Mononuclear cell (primary cell): ENCODE data around the gene SVIL. TPM values are rescaled to one million over a fixed set of nuclear protein-coding genes. Genes with fewer than 3 reads are reported as not detected.

ENCODE experiments used
- H3K27me3 ChIP-seq: 2 replicates; pipeline ENCODE4 v1.6.0; 2011; ENCODE audit warnings: low read length, control low read depth; ENCODE audit not compliant: insufficient read depth
- H3K4me1 ChIP-seq: 2 replicates; pipeline ENCODE4 v1.5.1; 2011; ENCODE audit warnings: mild to moderate bottlenecking, low read length, control low read depth; ENCODE audit not compliant: insufficient read depth
- H3K4me3 ChIP-seq: 2 replicates; pipeline ENCODE4 v1.5.1; 2011; ENCODE audit warnings: mild to moderate bottlenecking, low read length, moderate library complexity
- H3K9me3 ChIP-seq: 2 replicates; pipeline ENCODE4 v1.5.1; 2011; ENCODE audit warnings: low read depth, mild to moderate bottlenecking, control low read depth, low read length
- total RNA-seq: library from RNA; depleted of rRNA; stranded (reverse); fragments of >200 nt; gene quantifications from one replicate; pipeline ENCODE4 v1.2.3, GENCODE V29; 2012

The SVIL gene
- 39.5 TPM for total RNA-seq

- Histone ChIP-seq H3K27me3 (no peaks in the 10 kb centered on the region), H3K9me3 (no peaks in the 10 kb centered on the region), H3K4me3 (no peak within 1 kb of the TSS), H3K4me1 (peaks cover 45% of the 10 kb centered on the region)
Observed at GRCh38 chr10:29634764-29635625, at the start of gene SVIL. Gene SVIL (minus strand): TSS chr10:29634971. CDS start chr10:29555058, 79,913 bp downstream.

GRCh38 chr10:29681676-29682448 lies 47.1 kb upstream of the SVIL start:
- Histone ChIP-seq H3K4me1 (peaks cover 76% of the 10 kb centered on the region), H3K4me3 (no peak overlapping the region), H3K27me3 (no peaks in the 10 kb centered on the region)

GRCh38 chr10:29680091-29680490 lies 45.3 kb upstream of the SVIL start:
- peaks cover 69% of the 10 kb centered on the region for H3K4me1 ChIP-seq
- H3K9me3 ChIP-seq = peaks cover 8% of the 10 kb centered on the region
- H3K4me3 ChIP-seq = no peak overlapping the region
- H3K27me3 ChIP-seq = no peaks in the 10 kb centered on the region

More at GRCh38 chr10:29681676-29682448, 47.1 kb upstream of the SVIL start:
- no peaks in the 10 kb centered on the region for H3K9me3 ChIP-seq

- Histone ChIP-seq H3K27me3 (no peaks in the 10 kb centered on the region), H3K4me1 (peaks cover 45% of the 10 kb centered on the region), H3K9me3 (peaks cover 8% of the 10 kb centered on the region), H3K4me3 (no peak overlapping the region)
Observed at GRCh38 chr10:29676732-29677131, 42.0 kb upstream of the SVIL start.

- Histone ChIP-seq H3K9me3 (peaks cover 8% of the 10 kb centered on the region), H3K27me3 (no peaks in the 10 kb centered on the region), H3K4me1 (peaks cover 38% of the 10 kb centered on the region), H3K4me3 (no peak overlapping the region)
Observed at GRCh38 chr10:29675984-29676383, 41.2 kb upstream of the SVIL start.

- Histone ChIP-seq H3K4me1 (no peaks in the 10 kb centered on the region), H3K27me3 (no peaks in the 10 kb centered on the region), H3K9me3 (peaks cover 8% of the 10 kb centered on the region), H3K4me3 (no peak overlapping the region)
Observed at GRCh38 chr10:29671968-29672367, 37.2 kb upstream of the SVIL start.

GRCh38 chr10:29671228-29671780 lies 36.5 kb upstream of the SVIL start:
- peaks cover 3% of the 10 kb centered on the region for H3K9me3 ChIP-seq
- no peak overlapping the region for H3K4me3 ChIP-seq
- no peaks in the 10 kb centered on the region for H3K4me1 ChIP-seq
- no peaks in the 10 kb centered on the region for H3K27me3 ChIP-seq

- H3K4me1 ChIP-seq = no peaks in the 10 kb centered on the region
- H3K27me3 ChIP-seq = no peaks in the 10 kb centered on the region
- no peaks in the 10 kb centered on the region for H3K9me3 ChIP-seq
- no peak overlapping the region for H3K4me3 ChIP-seq
Observed at GRCh38 chr10:29670761-29671160, 36.0 kb upstream of the SVIL start.

GRCh38 chr10:29669149-29669548 lies 34.4 kb upstream of the SVIL start:
- Histone ChIP-seq H3K27me3 (no peaks in the 10 kb centered on the region), H3K4me1 (no peaks in the 10 kb centered on the region), H3K4me3 (no peak overlapping the region), H3K9me3 (no peaks in the 10 kb centered on the region)

GRCh38 chr10:29668628-29669027 lies 33.9 kb upstream of the SVIL start:
- Histone ChIP-seq H3K4me3 (no peak overlapping the region), H3K4me1 (no peaks in the 10 kb centered on the region), H3K27me3 (no peaks in the 10 kb centered on the region), H3K9me3 (no peaks in the 10 kb centered on the region)

GRCh38 chr10:29667191-29667590 lies 32.4 kb upstream of the SVIL start:
- Histone ChIP-seq H3K4me1 (no peaks in the 10 kb centered on the region), H3K9me3 (no peaks in the 10 kb centered on the region), H3K27me3 (no peaks in the 10 kb centered on the region), H3K4me3 (no peak overlapping the region)

- H3K27me3 ChIP-seq = no peaks in the 10 kb centered on the region
- H3K9me3 ChIP-seq = no peaks in the 10 kb centered on the region
- no peak overlapping the region for H3K4me3 ChIP-seq
- H3K4me1 ChIP-seq = peaks cover 10% of the 10 kb centered on the region
Observed at GRCh38 chr10:29666201-29666600, 31.4 kb upstream of the SVIL start.

GRCh38 chr10:29663718-29664117 lies 28.9 kb upstream of the SVIL start:
- Histone ChIP-seq H3K27me3 (no peaks in the 10 kb centered on the region), H3K4me1 (peaks cover 35% of the 10 kb centered on the region), H3K9me3 (no peaks in the 10 kb centered on the region), H3K4me3 (no peak overlapping the region)

- Histone ChIP-seq H3K9me3 (peaks cover 4% of the 10 kb centered on the region), H3K4me1 (peaks cover 47% of the 10 kb centered on the region), H3K4me3 (no peak overlapping the region), H3K27me3 (no peaks in the 10 kb centered on the region)
Observed at GRCh38 chr10:29658984-29659965, 24.5 kb upstream of the SVIL start.
